SK-N-SH treated with all-trans-retinoic acid at 6 μM for 48 hours (cell line): ENCODE measurements around the gene EDEM1.

ENCODE experiments used
- ATAC-seq: fragments of 200-7000 bp; cut with Tn5 transposase; 3 replicates; pipeline ENCODE4 v1.9.1; 2020; ENCODE audit warnings: mild to moderate bottlenecking, moderate library complexity
- ARNTL ChIP-seq: fragments of 450-650 bp; formaldehyde crosslinking; IDR thresholded peaks from 2 replicates; pipeline ENCODE4 v1.5.0; 2020; ENCODE audit warnings: low read depth, mild to moderate bottlenecking, moderate library complexity, borderline replicate concordance
- BACH2 ChIP-seq: fragments of 250-450 bp; sonication (Bioruptor Pico); IDR thresholded peaks from 2 replicates; pipeline ENCODE4 v1.9.0; 2021; ENCODE audit warnings: mild to moderate bottlenecking, borderline replicate concordance
- CSDC2 ChIP-seq: fragments of 250-450 bp; sonication (Bioruptor Pico); IDR thresholded peaks from 2 replicates; pipeline ENCODE4 v1.5.0; 2020; ENCODE audit warnings: mild to moderate bottlenecking, moderate library complexity
- ESRRG ChIP-seq: fragments of 250-450 bp; sonication (Bioruptor Pico); IDR thresholded peaks from 2 replicates; pipeline ENCODE4 v1.6.1; 2021; ENCODE audit warnings: mild to moderate bottlenecking
- GLIS3 ChIP-seq: fragments of 250-450 bp; sonication (Bioruptor Pico); IDR thresholded peaks from 2 replicates; pipeline ENCODE4 v1.5.0; 2020; ENCODE audit warnings: mild to moderate bottlenecking, moderate library complexity
- ISL1 ChIP-seq: fragments of 250-450 bp; sonication (Bioruptor Pico); IDR thresholded peaks from 2 replicates; pipeline ENCODE4 v2.1.2; 2022; ENCODE audit warnings: mild to moderate bottlenecking, moderate library complexity
- OSR1 ChIP-seq: fragments of 250-450 bp; sonication (Bioruptor Pico); IDR thresholded peaks from 2 replicates; pipeline ENCODE4 v1.8.0; 2022; ENCODE audit warnings: moderate library complexity, mild to moderate bottlenecking, inconsistent platforms
- POU6F1 ChIP-seq: fragments of 250-450 bp; sonication (Bioruptor Pico); IDR thresholded peaks from 2 replicates; pipeline ENCODE4 v1.8.0; 2021; ENCODE audit warnings: low read depth, mild to moderate bottlenecking, moderate library complexity, borderline replicate concordance
- RARB ChIP-seq: fragments of 250-450 bp; sonication (Bioruptor Pico); IDR thresholded peaks from 2 replicates; pipeline ENCODE4 v1.8.0; 2021; ENCODE audit warnings: mild to moderate bottlenecking, moderate library complexity
- TCF4 ChIP-seq: fragments of 250-450 bp; sonication (Bioruptor Pico); IDR thresholded peaks from 2 replicates; pipeline ENCODE4 v1.8.0; 2021; ENCODE audit warnings: mild to moderate bottlenecking, moderate library complexity, borderline replicate concordance
- TOX ChIP-seq: fragments of 250-450 bp; sonication (Bioruptor Pico); IDR thresholded peaks from 2 replicates; pipeline ENCODE4 v1.8.0; 2021; ENCODE audit warnings: mild to moderate bottlenecking, moderate library complexity, borderline replicate concordance
- TSHZ2 ChIP-seq: fragments of 250-450 bp; sonication (Bioruptor Pico); IDR thresholded peaks from 2 replicates; pipeline ENCODE4 v1.5.0; 2020; ENCODE audit warnings: mild to moderate bottlenecking, moderate library complexity
- ZC3H10 ChIP-seq: fragments of 250-450 bp; sonication (Bioruptor Pico); IDR thresholded peaks from 2 replicates; pipeline ENCODE4 v1.5.1; 2021; ENCODE audit warnings: mild to moderate bottlenecking, moderate library complexity
- ZFP3 ChIP-seq: fragments of 250-450 bp; sonication (Bioruptor Pico); IDR thresholded peaks from 2 replicates; pipeline ENCODE4 v1.5.0; 2020; ENCODE audit warnings: mild to moderate bottlenecking, moderate library complexity
- ZFP30 ChIP-seq: fragments of 450-650 bp; formaldehyde crosslinking; IDR thresholded peaks from 2 replicates; pipeline ENCODE4 v1.5.0; 2022; ENCODE audit warnings: mild to moderate bottlenecking, moderate library complexity
- ZNF70 ChIP-seq: fragments of 450-650 bp; formaldehyde crosslinking; IDR thresholded peaks from 2 replicates; pipeline ENCODE4 v1.5.0; 2020; ENCODE audit warnings: mild to moderate bottlenecking, moderate library complexity
- ZNF8 ChIP-seq: fragments of 450-650 bp; formaldehyde crosslinking; IDR thresholded peaks from 2 replicates; pipeline ENCODE4 v1.5.0; 2020; ENCODE audit warnings: mild to moderate bottlenecking, moderate library complexity
- TF ChIP-seq, protein P1 (sequence below): fragments of 250-450 bp; sonication (Bioruptor Pico); IDR thresholded peaks from 2 replicates; pipeline ENCODE4 v1.5.1; 2020; ENCODE audit warnings: low read depth, mild to moderate bottlenecking, moderate library complexity
- TF ChIP-seq, protein P2 (sequence below): fragments of 250-450 bp; sonication (Bioruptor Pico); IDR thresholded peaks from 2 replicates; pipeline ENCODE4 v1.8.0; 2020; ENCODE audit warnings: mild to moderate bottlenecking, moderate library complexity, borderline replicate concordance

The EDEM1 gene

GRCh38 chr3:5213574-5213966, 26.1 kb downstream of the EDEM1 start:
- no peak for TF ChIP-seq POU6F1 (CRISPR knock-in tag)
- no peak for TF ChIP-seq TOX
- no peak for TF ChIP-seq RARB (CRISPR knock-in tag)
- no peak for TF ChIP-seq ZC3H10 (CRISPR knock-in tag)
- no peak for TF ChIP-seq ZFP30
- TF ChIP-seq ESRRG (CRISPR knock-in tag) = no peak
- TF ChIP-seq OSR1 (CRISPR knock-in tag) = no peak
- no peak for TF ChIP-seq ZNF70 (CRISPR knock-in tag)
- no peak for TF ChIP-seq ZNF8
- TF ChIP-seq BACH2 (CRISPR knock-in tag) = no peak
- ATAC-seq = no peak

DNA sequence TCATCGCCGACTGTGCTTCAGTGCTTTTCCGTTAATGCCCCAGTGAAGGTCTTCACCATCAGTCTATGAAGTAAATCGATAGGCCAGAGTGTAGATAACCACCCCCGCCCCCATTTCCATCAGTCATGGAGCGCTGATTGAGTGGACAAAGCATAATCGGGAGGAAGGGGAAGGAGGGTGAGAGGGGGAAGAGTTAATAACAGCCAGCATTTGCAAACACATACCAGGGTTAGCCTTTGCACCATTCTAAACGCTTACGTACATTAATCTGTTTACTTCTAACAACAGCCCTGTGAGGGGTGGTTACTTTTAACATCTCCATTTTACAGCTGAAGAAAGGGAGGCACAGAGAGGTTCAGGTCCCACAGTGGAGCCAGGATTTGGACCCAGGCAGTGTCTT, 26.8 kb downstream of the EDEM1 start:
- no peak for TF ChIP-seq TCF4
- ATAC-seq = no peak

DNA sequence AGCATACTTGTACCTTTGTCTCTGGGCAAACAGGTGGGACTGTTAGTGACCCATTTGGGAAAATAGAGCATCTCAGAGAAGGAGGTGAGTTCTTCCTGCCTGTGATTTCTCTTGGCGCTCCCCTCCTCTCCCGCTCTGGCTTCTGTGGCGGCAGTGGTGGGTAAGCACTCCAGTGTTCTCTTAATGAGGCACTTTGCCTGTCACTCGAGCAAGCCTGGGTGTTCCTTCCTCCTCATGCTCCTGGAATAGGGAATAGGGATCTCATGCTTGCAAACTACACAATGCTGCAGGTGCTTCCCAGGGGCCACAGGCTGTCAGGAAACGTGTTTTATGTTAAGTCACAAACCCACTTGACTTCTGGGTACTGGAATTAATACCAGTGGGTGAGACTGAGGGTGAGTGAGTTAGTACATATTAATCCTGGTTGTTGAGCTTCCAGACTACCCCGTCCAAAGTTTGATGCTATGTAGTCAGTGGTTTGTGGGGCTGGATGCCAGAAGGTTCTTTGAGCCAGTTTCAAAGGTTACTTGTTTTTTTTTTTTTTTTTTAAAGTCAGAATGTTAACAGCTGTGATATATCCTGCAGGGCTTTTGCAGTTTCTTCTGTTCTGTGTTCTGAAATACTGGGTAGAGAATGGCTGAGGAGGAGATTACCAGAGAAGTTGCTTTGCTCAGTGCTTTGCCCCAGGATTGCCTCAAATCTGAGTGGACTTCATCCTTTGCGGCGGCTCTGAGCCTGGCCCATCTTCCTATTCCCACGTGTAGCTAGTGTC, 30.5 kb downstream of the EDEM1 start:
- TF ChIP-seq TOX (no peak), OSR1 (CRISPR knock-in tag) (no peak), ZC3H10 (CRISPR knock-in tag) (no peak), CSDC2 (CRISPR knock-in tag) (no peak), RARB (CRISPR knock-in tag) (no peak), TCF4 (no peak), GLIS3 (CRISPR knock-in tag) (no peak)
- TF ChIP-seq, protein P1, sequence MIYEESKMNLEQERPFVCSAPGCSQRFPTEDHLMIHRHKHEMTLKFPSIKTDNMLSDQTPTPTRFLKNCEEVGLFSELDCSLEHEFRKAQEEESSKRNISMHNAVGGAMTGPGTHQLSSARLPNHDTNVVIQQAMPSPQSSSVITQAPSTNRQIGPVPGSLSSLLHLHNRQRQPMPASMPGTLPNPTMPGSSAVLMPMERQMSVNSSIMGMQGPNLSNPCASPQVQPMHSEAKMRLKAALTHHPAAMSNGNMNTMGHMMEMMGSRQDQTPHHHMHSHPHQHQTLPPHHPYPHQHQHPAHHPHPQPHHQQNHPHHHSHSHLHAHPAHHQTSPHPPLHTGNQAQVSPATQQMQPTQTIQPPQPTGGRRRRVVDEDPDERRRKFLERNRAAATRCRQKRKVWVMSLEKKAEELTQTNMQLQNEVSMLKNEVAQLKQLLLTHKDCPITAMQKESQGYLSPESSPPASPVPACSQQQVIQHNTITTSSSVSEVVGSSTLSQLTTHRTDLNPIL (CRISPR knock-in tag) = no peak
- ATAC-seq = no peak; the same call in 2 of the 3 replicates

- no peak for TF ChIP-seq ZFP3 (CRISPR knock-in tag)
- no peak for TF ChIP-seq POU6F1 (CRISPR knock-in tag)
- no peak for TF ChIP-seq ISL1 (CRISPR knock-in tag)
- no peak for TF ChIP-seq ARNTL (CRISPR knock-in tag)
- TF ChIP-seq OSR1 (CRISPR knock-in tag) = no peak
- TF ChIP-seq TCF4 = no peak
- no peak for TF ChIP-seq ZNF70 (CRISPR knock-in tag)
- no peak for TF ChIP-seq CSDC2 (CRISPR knock-in tag)
- TF ChIP-seq TOX = no peak
- no peak for TF ChIP-seq GLIS3 (CRISPR knock-in tag)
- no peak for TF ChIP-seq TSHZ2 (CRISPR knock-in tag)
- TF ChIP-seq, protein P2, sequence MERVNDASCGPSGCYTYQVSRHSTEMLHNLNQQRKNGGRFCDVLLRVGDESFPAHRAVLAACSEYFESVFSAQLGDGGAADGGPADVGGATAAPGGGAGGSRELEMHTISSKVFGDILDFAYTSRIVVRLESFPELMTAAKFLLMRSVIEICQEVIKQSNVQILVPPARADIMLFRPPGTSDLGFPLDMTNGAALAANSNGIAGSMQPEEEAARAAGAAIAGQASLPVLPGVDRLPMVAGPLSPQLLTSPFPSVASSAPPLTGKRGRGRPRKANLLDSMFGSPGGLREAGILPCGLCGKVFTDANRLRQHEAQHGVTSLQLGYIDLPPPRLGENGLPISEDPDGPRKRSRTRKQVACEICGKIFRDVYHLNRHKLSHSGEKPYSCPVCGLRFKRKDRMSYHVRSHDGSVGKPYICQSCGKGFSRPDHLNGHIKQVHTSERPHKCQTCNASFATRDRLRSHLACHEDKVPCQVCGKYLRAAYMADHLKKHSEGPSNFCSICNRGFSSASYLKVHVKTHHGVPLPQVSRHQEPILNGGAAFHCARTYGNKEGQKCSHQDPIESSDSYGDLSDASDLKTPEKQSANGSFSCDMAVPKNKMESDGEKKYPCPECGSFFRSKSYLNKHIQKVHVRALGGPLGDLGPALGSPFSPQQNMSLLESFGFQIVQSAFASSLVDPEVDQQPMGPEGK (CRISPR knock-in tag) = no peak
- ATAC-seq = no peak
Observed at GRCh38 chr3:5218815-5219214, 31.3 kb downstream of the EDEM1 start.
